Neural cell (in vitro differentiated cells): Measurements from ENCODE around the gene TBC1D10B. TPM values are rescaled to one million over a fixed set of nuclear protein-coding genes. Genes with fewer than 3 reads are reported as not detected.

Experiments
- H2AFZ ChIP-seq: fragments of 200-600, 300-800 bp; sonication (generic), shearing (Covaris generic); 2 replicates; pipeline ENCODE4 v1.6.0; 2014; ENCODE audit warnings: low read depth, mild to moderate bottlenecking, antibody characterized with exemption, low read length, moderate library complexity
- H3F3A ChIP-seq: fragments of 200-600 bp; shearing (Covaris generic); 2 replicates; pipeline ENCODE4 v1.6.1; 2016; ENCODE audit warnings: mild to moderate bottlenecking, moderate library complexity, mixed read lengths, antibody characterized with exemption, low read length; ENCODE audit not compliant: insufficient read depth, poor library complexity, severe bottlenecking
- H3K27ac ChIP-seq: fragments of 200-600, 300-800 bp; sonication (generic), shearing (Covaris generic); 2 replicates; pipeline ENCODE4 v1.5.1; 2014; ENCODE audit warnings: mild to moderate bottlenecking, low read length, moderate library complexity
- H3K27me3 ChIP-seq: fragments of 300-800, 200-600 bp; sonication (generic), shearing (Covaris generic); 2 replicates; pipeline ENCODE4 v1.6.0; 2014; ENCODE audit warnings: mild to moderate bottlenecking, low read depth, low read length, moderate library complexity; ENCODE audit not compliant: insufficient read depth
- H3K36me3 ChIP-seq: fragments of 300-800, 200-600 bp; sonication (generic), shearing (Covaris generic); 2 replicates; pipeline ENCODE4 v1.5.1; 2014; ENCODE audit warnings: mild to moderate bottlenecking, antibody characterized with exemption, low read length, moderate library complexity; ENCODE audit not compliant: insufficient read depth
- H3K4me2 ChIP-seq: fragments of 300-800, 200-600 bp; sonication (generic), shearing (Covaris generic); 2 replicates; pipeline ENCODE4 v1.6.0; 2014; ENCODE audit warnings: mild to moderate bottlenecking, low read length
- H3K4me3 ChIP-seq: fragments of 300-800, 200-600 bp; sonication (generic), shearing (Covaris generic); 2 replicates; pipeline ENCODE4 v1.5.1; 2014; ENCODE audit warnings: mild to moderate bottlenecking, low read length, moderate library complexity
- H3K79me2 ChIP-seq: fragments of 200-600 bp; shearing (Covaris generic); replicated peaks from 2 replicates; pipeline ENCODE4 v1.6.0; 2014; ENCODE audit warnings: mild to moderate bottlenecking, low read length, moderate library complexity; ENCODE audit not compliant: insufficient read depth
- H3K9ac ChIP-seq: fragments of 300-800, 200-600 bp; sonication (generic), shearing (Covaris generic); 2 replicates; pipeline ENCODE4 v1.6.1; 2016; ENCODE audit warnings: mild to moderate bottlenecking, low read length, mixed read lengths
- H3K9me2 ChIP-seq: fragments of 200-600 bp; shearing (Covaris generic); 2 replicates; pipeline ENCODE4 v1.6.1; 2016; ENCODE audit warnings: mild to moderate bottlenecking, low read length, mixed read lengths; ENCODE audit not compliant: insufficient read depth
- H3K9me3 ChIP-seq: fragments of 200-600, 300-800 bp; sonication (generic), shearing (Covaris generic); 2 replicates; pipeline ENCODE4 v1.6.1; 2016; ENCODE audit warnings: mild to moderate bottlenecking, mixed run types, low read length, moderate library complexity, mixed read lengths
- H4K20me1 ChIP-seq: fragments of 200-600 bp; shearing (Covaris generic); 2 replicates; pipeline ENCODE4 v1.6.1; 2016; ENCODE audit warnings: mild to moderate bottlenecking, mixed run types; ENCODE audit not compliant: insufficient read depth
- EP300 ChIP-seq: fragments of 450-650 bp; conservative IDR thresholded peaks from 2 replicates; pipeline ENCODE4 v1.6.1; 2014; ENCODE audit warnings: antibody characterized with exemption, mild to moderate bottlenecking, moderate library complexity; ENCODE audit not compliant: poor library complexity, severe bottlenecking
- EZH2 ChIP-seq: fragments of 200-600, 300-800 bp; shearing (Covaris generic), sonication (generic); IDR thresholded peaks from 2 replicates; pipeline ENCODE4 v1.6.1; 2014; ENCODE audit warnings: antibody characterized with exemption, low read length, borderline replicate concordance, mild to moderate bottlenecking; ENCODE audit not compliant: insufficient read depth, poor library complexity, severe bottlenecking
- MXI1 ChIP-seq: fragments of 450-650 bp; conservative IDR thresholded peaks from 2 replicates; pipeline ENCODE4 v1.6.1; 2014; ENCODE audit warnings: antibody characterized with exemption, mild to moderate bottlenecking; ENCODE audit not compliant: poor library complexity, severe bottlenecking
- POLR2AphosphoS5 ChIP-seq: IDR thresholded peaks from 2 replicates; pipeline ENCODE4 v1.6.1; 2012
- RAD21 ChIP-seq: fragments of 450-650 bp; conservative IDR thresholded peaks from 2 replicates; pipeline ENCODE4 v1.6.1; 2014; ENCODE audit warnings: antibody characterized with exemption, mild to moderate bottlenecking, moderate library complexity
- SMC3 ChIP-seq: fragments of 450-650 bp; conservative IDR thresholded peaks from 2 replicates; pipeline ENCODE4 v1.6.1; 2014; ENCODE audit warnings: antibody characterized with exemption, mild to moderate bottlenecking, moderate library complexity; ENCODE audit not compliant: poor library complexity
- TAF1 ChIP-seq: IDR thresholded peaks from 2 replicates; pipeline ENCODE4 v1.6.1; 2012; ENCODE audit warnings: low read depth
- polyA plus RNA-seq: library from polyadenylated mRNA; depleted of rRNA; stranded (reverse); fragments of >200 nt; gene quantifications from 2 replicates; pipeline ENCODE4 v1.2.3, GENCODE V29; 2014
- TF ChIP-seq, protein P1 (sequence below): fragments of 450-650 bp; IDR thresholded peaks from 2 replicates; pipeline ENCODE4 v1.5.1; 2014; ENCODE audit warnings: antibody characterized with exemption, mild to moderate bottlenecking, moderate library complexity; ENCODE audit not compliant: poor library complexity, severe bottlenecking
- TF ChIP-seq, protein P2 (sequence below): IDR thresholded peaks from 2 replicates; pipeline ENCODE4 v1.6.1; 2012; ENCODE audit warnings: borderline replicate concordance

Gene TBC1D10B
- polyA plus RNA-seq, 1 donor from 2014 or later, result 24.1 TPM

DNA sequence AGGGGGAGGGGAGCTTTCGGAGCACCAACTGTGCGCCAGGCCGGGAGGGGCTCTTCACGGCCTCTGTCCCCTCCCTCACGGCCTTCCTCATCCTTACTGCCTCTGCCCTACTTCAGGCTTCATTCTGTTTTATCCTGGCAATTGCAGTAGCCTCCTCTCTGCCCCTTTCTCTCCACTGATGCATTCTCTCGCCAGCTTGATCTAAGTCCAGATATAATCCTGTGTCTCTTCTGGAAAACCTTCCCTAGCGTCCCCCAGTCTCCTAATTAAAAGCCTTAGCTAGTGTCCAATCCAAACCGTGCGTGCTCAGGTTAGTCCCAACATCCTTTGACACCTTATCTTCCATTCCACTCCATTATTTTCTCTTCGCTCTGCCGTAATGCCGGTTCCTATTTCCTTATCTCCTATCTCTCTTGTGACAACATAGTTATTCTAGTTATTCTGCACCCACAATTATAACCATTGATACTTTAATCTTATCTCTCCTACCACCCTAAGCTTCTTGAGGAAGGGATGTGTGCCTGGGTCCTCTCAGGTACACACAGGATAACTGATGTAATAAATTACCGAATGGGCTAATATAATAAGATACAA is 25.8 kb upstream of the TBC1D10B start:
- Histone ChIP-seq H2AFZ (no peak overlapping the region), H3K27me3 (no peaks in the 10 kb centered on the region), H3K9ac (peak overlapping the region; percentile 95), H3K4me2 (peak overlapping the region; percentile 100), H3K79me2 (peaks cover 32% of the 10 kb centered on the region), H3K27ac (peak overlapping the region; percentile 99), H3K4me3 (peak overlapping the region; percentile 100), H4K20me1 (no peaks in the 10 kb centered on the region), H3K9me2 (no peaks in the 10 kb centered on the region), H3F3A (peaks cover 15% of the 10 kb centered on the region), H3K36me3 (peaks cover 7% of the 10 kb centered on the region), H3K9me3 (no peaks in the 10 kb centered on the region)
- TF ChIP-seq SMC3 (no peak), EZH2 (no peak), RAD21 (no peak), MXI1 (no peak), EP300 (no peak), TAF1 (no peak), POLR2AphosphoS5 (no peak)
- TF ChIP-seq, protein P1, sequence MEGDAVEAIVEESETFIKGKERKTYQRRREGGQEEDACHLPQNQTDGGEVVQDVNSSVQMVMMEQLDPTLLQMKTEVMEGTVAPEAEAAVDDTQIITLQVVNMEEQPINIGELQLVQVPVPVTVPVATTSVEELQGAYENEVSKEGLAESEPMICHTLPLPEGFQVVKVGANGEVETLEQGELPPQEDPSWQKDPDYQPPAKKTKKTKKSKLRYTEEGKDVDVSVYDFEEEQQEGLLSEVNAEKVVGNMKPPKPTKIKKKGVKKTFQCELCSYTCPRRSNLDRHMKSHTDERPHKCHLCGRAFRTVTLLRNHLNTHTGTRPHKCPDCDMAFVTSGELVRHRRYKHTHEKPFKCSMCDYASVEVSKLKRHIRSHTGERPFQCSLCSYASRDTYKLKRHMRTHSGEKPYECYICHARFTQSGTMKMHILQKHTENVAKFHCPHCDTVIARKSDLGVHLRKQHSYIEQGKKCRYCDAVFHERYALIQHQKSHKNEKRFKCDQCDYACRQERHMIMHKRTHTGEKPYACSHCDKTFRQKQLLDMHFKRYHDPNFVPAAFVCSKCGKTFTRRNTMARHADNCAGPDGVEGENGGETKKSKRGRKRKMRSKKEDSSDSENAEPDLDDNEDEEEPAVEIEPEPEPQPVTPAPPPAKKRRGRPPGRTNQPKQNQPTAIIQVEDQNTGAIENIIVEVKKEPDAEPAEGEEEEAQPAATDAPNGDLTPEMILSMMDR, result no peak
- TF ChIP-seq, protein P2, sequence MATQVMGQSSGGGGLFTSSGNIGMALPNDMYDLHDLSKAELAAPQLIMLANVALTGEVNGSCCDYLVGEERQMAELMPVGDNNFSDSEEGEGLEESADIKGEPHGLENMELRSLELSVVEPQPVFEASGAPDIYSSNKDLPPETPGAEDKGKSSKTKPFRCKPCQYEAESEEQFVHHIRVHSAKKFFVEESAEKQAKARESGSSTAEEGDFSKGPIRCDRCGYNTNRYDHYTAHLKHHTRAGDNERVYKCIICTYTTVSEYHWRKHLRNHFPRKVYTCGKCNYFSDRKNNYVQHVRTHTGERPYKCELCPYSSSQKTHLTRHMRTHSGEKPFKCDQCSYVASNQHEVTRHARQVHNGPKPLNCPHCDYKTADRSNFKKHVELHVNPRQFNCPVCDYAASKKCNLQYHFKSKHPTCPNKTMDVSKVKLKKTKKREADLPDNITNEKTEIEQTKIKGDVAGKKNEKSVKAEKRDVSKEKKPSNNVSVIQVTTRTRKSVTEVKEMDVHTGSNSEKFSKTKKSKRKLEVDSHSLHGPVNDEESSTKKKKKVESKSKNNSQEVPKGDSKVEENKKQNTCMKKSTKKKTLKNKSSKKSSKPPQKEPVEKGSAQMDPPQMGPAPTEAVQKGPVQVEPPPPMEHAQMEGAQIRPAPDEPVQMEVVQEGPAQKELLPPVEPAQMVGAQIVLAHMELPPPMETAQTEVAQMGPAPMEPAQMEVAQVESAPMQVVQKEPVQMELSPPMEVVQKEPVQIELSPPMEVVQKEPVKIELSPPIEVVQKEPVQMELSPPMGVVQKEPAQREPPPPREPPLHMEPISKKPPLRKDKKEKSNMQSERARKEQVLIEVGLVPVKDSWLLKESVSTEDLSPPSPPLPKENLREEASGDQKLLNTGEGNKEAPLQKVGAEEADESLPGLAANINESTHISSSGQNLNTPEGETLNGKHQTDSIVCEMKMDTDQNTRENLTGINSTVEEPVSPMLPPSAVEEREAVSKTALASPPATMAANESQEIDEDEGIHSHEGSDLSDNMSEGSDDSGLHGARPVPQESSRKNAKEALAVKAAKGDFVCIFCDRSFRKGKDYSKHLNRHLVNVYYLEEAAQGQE, result no peak

DNA sequence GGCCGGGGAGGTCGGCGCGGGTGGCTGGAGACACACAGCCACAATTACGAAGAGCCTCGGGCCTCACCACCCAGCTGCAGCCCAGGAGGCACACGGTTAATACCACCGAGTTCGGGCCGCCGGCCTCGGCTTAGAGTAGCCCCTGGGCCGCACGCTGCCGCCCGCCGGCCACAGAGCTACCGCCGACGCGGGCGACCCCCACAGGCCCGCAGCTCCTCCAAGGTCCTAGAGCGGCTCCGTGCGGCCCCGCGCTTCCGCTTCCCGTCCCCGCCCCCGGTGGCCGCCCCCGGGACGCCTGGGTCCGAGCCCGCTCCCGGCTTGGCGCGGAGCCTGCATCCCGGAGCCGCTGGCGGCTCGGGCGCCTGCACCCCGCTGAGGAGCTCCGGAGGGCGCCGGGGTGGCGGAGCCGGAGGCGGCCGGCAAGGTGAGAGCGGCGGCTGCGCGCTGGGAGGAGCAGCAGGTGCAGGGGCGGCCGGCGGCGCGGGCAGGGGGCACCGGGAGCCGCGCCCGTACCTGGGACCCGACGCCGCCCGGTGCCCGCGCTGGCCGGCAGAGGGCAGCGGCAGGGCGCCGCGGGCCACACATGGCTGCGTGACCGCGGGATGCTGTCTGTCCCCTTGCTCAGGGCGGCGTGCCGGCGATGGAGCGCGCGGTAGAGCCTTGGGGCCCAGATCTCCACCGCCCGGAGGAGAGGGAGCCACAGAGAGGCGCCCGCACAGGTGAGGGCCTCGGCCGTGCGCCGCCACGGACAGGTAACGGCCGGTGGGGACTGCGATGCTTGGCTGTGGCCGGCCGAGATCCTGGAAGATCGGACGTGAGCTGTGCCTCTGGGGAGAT is 25.1 kb upstream of the TBC1D10B start, which contains the start of gene ZNF48:
TSS of gene ZNF48 (plus strand) at position 266 of the 837 bp plus-strand sequence. CDS start at position 641, 375 bp downstream.
- Histone ChIP-seq H3K9ac (peak within 1 kb of the TSS; percentile 95), H3K4me3 (peak within 1 kb of the TSS; percentile 100), H3F3A (peaks cover 15% of the 10 kb centered on the region), H2AFZ (peak within 1 kb of the TSS; percentile 56), H3K9me3 (no peaks in the 10 kb centered on the region), H3K4me2 (peak within 1 kb of the TSS; percentile 100), H4K20me1 (no peaks in the 10 kb centered on the region), H3K79me2 (peaks cover 32% of the 10 kb centered on the region), H3K27ac (peak within 1 kb of the TSS; percentile 99), H3K36me3 (peaks cover 7% of the 10 kb centered on the region), H3K27me3 (no peaks in the 10 kb centered on the region), H3K9me2 (no peaks in the 10 kb centered on the region)
- TF ChIP-seq, protein P2, result peak; percentile 69
- TF ChIP-seq TAF1, result no peak
- peak; percentile 86 for TF ChIP-seq MXI1
- TF ChIP-seq POLR2AphosphoS5, result peak; percentile 69
- TF ChIP-seq EP300, result peak; percentile 37
- no peak for TF ChIP-seq RAD21
- TF ChIP-seq, protein P1, result peak; percentile 59
- peak; percentile 52 for TF ChIP-seq SMC3
- no peak for TF ChIP-seq EZH2
